Activated T-helper 1 cell treated with Interleukin-2 at 50 U/mL for 16 hours (primary cell): Measurements from ENCODE around the gene PHF5A.
A peak's percentile ranks its signal among the peaks of the same experiment; 100 is the strongest.
"Not testable (repeated sequence)": the region's sequence is repeated elsewhere in the genome, so short reads cannot be mapped to it uniquely, and the experiment has no call there.

Source experiments
- DNase-seq: peaks from one replicate; pipeline ENCODE4 v3.0.0-alpha.2; 2020; ENCODE audit warnings: low read depth

The PHF5A gene

DNA sequence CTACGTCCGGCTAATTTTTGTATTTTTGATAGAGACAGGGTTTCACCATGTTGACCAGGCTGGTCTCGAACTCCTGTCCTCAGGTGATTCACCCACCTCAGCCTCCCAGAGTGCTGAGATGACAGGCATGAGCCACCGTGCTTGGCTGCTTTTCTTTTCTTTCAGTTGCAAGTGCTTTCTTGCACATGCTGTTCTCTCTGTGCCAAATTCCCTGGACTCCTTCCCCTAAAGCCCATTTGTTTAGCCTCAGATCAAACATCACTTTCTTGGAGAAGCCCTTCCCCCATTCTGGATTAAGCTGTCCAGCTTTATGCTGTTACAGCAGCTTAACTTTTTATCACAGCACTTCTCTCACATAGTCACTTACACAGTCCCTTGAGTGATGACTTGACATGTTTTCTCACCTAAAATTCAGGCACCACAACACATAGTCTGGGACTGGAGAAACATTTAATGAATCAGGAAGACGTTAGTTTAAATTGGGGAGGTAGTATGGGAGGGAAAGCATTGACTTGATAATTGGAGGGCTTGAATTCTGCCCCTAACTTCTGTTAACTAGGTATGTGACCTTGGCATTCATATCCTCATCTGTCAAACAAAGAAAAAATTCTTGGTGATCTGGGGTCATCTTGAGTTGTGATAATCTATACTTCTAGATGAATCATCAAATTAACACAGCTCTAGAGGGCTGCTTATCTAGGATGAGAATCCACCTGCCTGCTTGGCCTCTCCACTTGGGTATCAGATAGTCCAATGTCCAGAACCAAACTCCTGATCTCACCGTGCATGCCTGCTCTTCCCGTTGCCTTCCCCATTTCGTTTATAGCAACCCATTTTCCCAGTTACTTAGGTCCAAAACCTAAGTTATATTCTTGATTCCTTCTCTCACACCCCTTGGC, 18.8 kb upstream of the PHF5A start:
- no peak for DNase-seq

DNA sequence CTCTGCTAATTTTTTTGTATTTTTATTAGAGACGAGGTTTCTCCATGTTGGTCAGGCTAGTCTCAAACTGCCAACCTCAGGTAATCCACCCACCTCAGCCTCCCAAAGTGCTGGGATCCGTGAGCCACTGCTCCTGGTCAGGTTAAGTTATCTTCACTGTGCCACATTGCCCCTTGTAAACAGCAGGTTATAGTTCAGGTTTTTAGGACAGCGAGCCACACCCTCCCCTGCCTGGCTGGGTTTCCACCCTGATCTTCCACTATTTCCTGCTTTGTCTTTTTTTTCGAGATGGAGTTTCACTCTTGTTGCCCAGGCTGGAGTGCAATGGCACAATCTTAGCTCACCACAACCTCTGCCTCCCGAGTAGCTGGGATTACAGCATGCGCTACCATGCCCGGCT, 16.5 kb upstream of the PHF5A start:
- no peak for DNase-seq

DNA sequence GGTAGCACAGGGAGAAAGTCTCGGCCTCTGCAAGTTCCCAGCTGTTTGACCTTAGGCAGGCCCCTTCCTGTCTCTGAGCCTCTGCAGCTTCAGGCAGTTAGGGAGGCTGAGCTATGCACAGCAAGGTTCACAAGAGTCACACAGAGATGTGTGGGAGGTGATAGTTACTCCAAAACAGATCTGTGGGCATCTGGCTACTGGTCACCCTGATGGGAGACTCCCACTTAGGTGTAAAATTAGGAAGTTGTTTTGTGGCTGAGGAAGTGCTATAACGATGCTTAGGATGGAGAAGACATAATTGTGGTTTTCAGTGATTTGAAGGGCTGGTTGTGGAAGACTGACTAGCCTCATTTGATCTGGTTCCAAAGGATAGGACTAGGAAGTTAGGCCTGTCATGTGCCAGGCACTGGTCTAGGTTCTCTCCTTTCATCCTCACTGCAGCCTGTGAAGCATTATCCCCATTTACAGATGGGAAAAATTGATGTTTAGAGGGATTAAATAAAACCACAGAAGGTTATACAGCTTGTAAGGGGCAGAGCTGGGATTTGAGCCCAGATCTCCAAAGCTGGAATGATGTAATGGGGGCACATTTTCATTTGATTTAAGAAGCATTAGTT, 13.9 kb upstream of the PHF5A start:
- no peak for DNase-seq

DNA sequence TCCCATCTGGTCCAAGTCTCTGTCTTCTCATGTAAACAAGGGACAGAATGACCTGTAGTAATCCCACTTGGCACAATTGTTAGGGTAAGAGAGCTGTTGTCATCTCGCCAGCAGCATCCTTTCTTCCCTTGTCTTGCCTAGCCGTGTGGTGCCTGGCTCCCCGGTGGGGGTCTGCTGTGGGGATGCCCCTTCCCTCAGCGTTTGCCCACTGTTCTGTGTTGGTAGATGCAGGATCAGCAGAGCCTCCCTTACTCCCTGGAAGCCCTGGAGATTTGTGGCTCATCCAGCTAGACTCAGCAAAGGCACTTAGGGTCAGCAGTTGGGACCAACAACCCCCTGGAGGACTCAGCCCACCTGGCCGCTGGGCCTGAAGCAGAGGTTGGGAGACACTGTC, 13.4 kb upstream of the PHF5A start:
- no peak for DNase-seq

DNA sequence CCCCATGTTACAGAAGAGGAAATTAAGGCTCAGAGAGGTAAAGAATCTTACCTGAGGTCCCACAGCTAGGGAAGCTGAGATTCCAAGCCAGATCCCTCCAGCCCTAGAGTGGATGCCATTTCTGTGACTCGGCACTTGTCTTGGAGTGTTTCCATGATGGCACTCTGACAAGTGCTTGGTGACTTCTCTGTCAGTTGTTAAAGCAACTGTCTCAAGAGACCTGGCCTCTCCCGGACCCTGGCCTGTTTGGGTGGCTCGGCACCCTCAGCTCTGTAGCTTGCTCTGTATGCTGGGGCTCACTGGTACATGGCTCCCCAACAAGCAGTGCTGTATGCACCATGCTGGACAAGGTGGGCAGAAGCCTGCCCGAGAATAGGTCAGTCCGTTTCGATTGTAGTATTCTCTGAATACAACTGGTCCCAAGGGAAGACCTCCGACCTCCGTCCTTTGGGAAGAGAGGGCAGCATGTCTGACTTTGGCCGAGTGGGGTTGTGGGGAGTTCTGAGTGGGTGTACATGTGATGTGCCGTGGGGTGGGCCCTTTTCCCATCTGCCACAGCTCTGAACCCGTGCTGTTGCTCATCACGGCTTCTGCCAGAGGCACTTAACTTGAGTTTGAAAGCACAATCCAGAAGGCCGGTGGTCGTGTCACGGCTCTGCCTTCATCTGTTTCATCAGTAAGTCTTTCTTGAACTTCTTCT, 12.8 kb upstream of the PHF5A start:
- DNase-seq, result no peak

DNA sequence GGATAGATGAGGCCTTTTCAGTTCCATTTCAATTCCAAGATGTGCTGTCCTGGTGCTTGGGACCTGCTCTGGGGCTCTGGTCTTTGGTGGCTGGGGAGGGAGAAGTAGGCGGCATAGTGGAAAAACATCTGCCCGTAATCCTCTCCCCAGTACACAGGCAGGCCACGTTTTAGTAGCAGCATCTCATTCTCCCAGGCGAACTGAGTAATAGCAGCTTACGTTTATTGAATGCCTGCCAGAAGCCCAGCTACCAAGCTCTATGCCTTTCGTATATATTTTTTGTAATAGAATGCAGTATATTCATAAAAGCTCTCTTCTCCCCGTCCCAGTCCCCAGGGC, 11.9 kb upstream of the PHF5A start:
- DNase-seq, result no peak

DNA sequence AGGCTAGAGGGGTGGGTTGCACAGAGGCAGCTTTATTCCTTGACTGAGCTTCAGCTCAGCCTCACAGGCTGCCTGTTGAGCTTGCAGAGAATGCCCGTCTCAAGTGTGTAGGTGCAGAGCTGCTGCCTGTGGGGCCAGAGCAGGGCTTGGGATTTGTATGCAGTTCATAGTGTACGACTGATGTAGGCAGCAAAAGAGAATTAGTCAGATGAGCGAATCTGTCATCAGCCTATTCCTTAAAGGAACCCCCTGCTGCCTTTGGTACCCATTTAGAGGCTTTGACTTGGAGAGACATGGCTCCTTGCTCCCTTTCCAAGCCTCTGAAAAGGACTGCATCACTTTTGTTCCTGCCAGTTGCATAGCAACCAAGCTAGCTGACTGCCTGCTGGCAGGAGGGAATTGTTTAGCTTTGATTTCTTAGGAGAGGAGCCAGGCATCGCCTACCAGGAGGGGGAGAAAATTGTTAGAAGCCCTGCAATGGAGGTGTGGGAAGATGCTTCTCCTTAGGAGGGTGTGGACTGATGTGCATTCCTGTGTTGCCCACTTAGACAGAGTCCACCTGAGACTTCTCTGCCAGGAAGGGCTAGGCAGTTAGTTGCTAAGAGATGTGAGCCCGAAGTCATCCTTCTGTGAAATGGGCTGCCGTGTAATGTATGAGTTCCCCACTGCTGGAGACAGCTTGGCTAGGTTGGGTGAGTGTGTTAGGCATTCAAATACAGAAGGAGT, 11.3 kb upstream of the PHF5A start:
- no peak for DNase-seq

DNA sequence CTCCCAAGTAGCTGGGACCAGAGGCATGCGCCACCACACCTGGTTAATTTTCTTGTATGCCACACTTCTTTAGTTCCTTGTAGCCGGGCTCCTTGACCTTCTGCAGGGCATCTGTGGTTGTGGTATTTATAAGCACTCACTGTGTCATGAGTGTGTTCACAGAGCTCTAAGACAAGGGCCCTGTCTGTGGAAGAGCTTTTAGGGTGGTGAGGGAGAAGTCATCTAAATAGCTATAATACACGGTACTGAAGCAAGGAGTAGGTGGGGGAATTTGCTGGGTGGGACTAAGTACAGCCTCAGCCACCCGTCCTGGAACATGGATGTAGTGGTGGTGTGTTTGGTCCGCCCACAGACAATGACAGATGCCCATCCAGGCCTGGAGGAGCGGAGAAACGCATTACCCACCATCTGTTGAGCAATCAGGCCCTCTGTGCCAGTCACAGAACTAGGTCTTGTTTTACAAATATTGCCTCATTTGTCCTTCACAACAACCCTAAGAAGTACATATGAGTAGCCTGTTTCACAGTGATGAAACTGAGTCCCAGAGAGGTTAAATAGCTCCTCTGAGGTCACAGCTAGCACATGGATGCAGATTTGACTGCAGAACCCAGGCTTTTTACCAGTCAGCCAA, 10.5 kb upstream of the PHF5A start:
- no peak for DNase-seq

DNA sequence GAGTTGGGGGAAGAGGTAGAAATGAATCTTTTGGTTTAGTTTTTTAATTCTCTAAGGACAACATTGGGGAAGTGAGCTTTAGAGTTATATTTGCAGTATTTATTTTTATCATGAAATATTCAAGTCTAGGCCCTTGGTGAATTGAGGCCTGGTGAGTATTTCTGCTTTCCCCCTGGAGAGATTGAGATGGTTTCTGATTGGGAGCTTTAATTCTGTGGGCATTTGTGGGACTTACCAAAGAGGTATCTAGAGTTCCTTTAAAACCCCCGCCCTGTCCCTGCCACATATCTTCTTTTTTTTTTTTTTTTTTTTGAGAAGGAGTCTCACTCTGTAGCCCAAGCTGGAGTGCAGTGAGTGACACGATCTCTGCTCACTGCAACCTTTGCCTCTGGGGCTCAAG, 10.0 kb upstream of the PHF5A start:
- DNase-seq, result no peak

DNA sequence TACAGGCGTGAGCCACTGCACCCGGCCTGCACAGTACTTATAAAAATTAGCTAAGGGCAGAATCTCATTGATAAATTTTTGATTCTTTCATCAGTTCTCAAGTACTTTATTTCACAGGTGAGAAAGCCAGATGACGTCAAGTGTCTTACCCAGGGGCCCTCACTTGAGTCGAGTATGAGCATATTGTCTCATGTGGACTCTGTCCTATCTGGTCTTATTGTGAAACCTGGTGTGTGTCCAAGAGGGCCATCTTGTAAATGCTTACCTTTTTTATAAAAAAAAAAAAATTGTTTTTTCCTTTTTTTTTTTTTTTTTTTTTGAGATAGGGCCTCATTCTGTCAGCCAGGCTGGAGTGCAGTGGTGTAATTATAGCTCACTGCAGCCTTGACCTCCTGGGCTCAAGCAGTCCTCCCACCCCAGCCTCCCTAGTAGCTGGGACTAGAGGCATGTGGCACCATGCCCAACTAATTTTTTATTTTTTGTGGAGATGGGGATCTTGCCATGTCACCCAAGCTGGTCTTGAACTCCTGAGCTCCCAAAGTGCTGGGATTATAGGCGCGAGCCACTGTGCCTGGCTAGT, 6.5 kb upstream of the PHF5A start:
- DNase-seq, result no peak

DNA sequence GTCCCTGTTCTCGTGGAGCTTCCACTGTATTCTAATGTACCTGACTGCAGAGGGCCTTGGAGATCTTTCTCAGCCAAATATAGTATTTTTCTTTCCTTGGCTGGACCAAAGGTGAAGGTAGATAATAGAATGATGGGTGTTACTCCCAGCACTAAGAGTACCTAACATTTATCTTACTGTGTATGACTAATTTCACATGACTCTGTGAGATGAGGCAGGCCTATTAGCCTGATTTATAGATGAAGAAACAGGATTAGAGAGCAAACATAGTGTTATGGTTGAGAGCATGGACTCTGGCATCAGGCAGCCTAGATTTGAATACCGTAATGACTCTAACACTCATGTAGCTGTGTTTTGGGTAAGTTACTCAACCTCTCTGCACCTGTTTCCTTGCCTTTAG, 3.1 kb upstream of the PHF5A start:
- no peak for DNase-seq

DNA sequence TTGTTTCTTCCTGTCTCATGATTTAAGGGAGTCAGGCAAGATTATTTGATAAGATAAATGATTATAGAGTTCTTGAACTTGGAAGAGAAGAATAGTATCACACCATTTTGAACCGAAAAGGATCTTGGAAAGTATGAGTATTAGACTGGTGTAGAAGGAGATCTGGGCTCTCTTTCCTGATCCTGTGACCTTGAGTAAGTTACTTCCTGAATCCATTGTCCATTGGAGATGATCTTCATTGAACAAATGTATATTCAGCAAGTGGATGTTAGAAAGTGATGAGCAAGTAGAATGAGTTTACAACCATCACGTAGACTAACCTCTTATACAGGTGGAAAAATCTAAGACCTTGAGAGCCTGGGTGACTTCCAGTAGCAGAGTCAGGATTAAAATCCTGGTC, 2.4 kb upstream of the PHF5A start:
- no peak for DNase-seq

DNA sequence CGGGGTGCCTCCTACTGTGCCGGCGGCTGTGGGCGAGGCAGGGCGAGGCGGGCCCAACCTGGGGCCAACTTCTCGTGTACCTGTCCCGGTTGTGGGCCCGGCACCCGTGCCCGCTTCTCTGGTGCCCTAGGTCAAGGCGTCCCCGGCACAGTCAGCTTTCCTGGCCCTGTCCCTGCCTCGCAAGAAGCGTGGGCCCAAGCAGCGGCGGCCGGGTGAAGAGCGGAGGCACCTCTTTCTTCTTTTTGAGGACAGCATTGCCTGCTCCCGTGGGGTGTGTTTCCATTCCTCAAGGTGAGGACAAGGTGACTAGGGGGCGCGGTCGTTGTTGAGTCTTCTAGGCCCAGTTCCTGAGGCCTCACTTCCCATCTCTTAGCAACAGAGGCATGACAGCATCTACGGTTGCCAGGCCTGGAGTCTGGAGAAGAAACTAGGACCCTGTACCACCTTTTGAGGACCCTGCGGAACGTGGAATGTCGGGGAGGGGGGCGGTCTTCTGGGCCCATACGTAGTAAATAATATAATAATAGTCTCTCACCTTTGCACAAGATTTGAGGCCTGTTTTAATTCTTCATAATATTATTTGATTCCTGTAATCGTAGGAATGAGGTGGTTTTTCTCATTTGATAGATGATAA, 843 bp upstream of the PHF5A start:
- DNase-seq, result no peak

DNA sequence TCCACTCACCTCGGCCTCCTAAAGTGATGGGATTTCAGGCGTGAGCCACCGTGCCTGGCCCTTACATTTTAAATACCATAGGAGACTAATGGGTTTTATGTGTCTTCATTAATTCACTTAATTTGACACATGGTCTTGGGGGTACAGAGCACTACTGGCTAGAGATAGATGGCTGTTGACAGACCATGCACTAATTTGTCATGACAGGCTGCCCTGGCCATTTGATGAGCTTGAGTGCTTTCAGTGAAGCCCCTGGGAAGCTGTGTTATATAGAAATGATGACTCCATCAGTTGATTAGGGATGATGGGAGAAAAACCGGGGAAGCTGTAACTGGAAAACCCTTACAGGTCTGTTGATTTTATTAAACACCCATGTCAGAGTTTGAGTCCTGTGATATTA, 6.6 kb downstream of the PHF5A start:
- no peak for DNase-seq

DNA sequence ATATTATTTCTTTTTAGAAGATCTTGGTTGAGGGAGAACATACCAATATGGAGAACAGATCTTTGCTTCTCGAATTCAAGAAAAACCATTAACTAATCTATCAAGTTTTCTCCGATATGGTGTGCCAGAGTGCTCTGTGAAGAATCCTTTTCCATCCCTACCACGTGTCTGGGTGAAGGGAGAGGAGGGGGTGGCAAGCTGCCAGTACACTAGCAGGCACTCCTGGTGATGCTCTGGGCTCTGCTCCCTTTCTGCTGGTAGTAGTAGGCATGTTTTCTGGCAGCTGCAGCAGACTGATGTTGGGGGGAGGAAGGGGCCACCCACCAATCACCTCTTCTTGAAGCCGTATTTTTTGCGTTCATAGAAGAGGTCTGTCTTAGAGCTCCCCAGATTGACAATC, 8.4 kb downstream of the PHF5A start:
- DNase-seq, result not testable (repeated sequence)

DNA sequence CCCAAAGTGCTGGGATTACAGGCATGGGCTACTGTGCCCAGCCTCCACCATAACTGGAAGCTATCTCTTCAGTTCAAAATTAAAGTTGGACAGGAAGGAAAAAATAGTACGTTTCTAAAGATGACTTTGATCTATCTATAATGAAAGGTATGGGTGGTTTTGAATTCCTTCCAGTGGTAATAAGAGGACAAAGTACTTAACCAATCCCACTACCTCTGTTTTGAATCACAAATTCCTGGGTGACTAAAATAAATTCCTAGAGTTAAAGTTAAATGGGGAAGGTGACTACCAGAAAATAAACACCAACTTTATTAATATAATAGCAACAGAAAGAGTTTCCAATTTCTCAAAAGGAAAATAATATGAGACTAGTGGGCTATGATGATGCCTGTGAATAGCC, 9.1 kb downstream of the PHF5A start:
- no peak for DNase-seq

DNA sequence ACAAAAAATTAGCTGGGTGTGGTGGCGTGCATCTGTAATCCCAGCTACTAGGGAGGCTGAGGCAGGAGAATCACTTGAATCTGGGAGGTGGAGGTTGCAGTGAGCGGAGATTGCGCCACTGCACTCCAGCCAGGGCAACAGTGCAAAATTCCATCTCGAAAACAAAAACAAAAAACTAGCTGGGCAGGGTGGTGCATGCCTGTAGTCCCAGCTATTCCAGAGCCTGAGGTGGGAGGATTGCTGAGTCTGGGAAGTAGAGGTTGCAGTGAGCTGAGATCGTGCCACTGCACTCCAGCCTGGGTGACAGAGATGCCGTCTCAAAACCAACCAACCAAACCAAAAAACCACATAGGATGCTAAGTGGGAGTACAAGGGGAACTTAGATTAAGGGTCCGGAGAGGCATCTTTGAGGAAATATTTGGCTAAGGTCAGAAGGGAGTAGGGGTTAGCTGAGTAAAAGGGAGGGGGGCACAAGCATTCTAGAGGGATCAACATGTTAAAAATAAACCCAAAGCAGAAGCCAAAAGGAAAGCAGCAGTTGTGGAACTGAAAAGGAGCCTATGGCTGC, 10.2 kb downstream of the PHF5A start:
- DNase-seq, result no peak

DNA sequence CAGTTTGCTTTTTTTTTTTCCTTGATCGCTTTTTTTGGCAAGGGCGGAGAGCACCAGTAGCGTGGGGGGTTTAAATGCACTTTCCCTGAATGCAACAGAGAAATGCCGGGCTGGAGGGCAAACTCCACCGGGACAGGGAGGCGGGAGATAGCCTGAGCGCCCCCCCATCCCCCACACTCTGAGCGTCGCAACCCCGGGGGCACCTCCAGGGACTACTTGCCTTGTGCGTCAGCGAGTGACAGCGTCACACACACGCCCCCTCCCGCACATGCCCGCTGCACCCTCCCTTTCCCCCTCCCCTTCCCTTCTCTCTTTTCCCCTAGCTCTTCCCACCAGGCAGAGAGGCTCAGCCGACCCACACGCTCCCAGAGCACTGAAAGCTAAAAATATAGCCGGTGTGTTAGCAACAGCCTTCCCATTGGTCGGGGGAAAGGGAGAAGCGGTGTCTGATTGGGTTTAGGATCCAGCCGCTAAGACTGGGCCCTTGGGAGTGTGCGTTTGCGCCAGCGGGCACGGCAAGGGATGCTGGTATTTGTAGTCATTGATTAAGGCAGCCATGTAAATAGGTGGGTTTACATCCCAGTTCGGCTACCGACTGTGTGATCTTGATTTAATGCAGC, 20.2 kb downstream of the PHF5A start:
- DNase-seq, result peak; percentile 84

DNA sequence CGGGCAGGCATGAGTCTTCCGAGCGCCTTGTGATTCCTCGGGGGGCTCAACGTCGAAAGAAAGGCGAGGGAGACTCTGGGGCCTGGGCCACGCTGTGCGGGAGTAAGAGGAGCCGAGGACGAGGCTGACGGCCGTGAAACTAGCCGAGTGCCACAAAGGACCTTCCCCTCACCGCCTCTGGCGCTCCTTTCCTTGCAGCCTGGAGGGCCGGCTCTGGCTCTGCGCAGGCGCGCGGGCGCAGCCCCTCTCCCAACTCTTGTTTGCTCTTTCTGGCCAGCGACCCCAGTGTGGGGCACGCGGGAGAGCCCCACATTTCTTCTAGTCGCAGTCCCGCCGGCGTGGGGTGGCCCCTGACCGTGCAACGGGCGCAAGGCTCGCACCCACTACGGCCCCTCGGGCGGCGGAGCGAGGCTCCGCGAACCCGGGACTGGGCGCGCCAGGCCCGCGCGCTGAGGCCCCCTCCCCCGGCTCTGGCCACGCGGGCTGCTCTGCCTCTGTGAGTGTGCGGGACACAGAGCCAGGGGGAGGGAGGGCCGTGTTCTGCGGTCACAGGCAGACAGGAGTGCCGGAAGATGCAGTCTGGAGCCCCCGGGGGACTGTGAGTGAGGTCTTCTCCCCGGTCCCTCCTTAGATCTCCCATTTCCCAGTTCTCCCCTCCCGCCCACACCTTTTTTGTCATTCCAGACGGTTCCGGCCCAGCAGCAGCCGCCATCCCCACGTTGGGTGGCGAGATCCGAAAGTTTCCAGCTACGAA, 20.9 kb downstream of the PHF5A start:
- peak; percentile 35 for DNase-seq
